HG03039 (cell line): ENCODE data around the gene LBR.

Experiments
- ATAC-seq: cut with Tn5 transposase; IDR thresholded peaks from one replicate; pipeline ENCODE4 v1.9.1; 2021; ENCODE audit warnings: mild to moderate bottlenecking, moderate library complexity; ENCODE audit not compliant: unreplicated experiment

The LBR gene

GRCh38 chr1:225378880-225379279 lies 49.0 kb downstream of the LBR start:
- no peak for ATAC-seq

GRCh38 chr1:225374996-225375395 lies 52.8 kb downstream of the LBR start:
- no peak for ATAC-seq

GRCh38 chr1:225373155-225373554 lies 54.7 kb downstream of the LBR start:
- ATAC-seq: no peak

GRCh38 chr1:225371366-225372010 lies 56.4 kb downstream of the LBR start:
- no peak for ATAC-seq

- no peak for ATAC-seq
Measured at GRCh38 chr1:225368036-225368552, 59.7 kb downstream of the LBR start.

- no peak for ATAC-seq
Measured at GRCh38 chr1:225366552-225366951, 61.3 kb downstream of the LBR start.

- no peak for ATAC-seq
Measured at GRCh38 chr1:225366018-225366417, 61.8 kb downstream of the LBR start.

- no peak for ATAC-seq
Measured at GRCh38 chr1:225364439-225364838, 63.4 kb downstream of the LBR start.

GRCh38 chr1:225362805-225363204 lies 65.0 kb downstream of the LBR start:
- no peak for ATAC-seq

GRCh38 chr1:225361176-225361575 lies 66.7 kb downstream of the LBR start:
- no peak for ATAC-seq

- ATAC-seq: no peak
Measured at GRCh38 chr1:225360119-225360518, 67.7 kb downstream of the LBR start.

GRCh38 chr1:225355863-225356262 lies 72.0 kb downstream of the LBR start:
- ATAC-seq: no peak

GRCh38 chr1:225354906-225355305 lies 72.9 kb downstream of the LBR start:
- ATAC-seq: no peak
